Activated CD4-positive, alpha-beta memory T cell treated with anti-CD3 and anti-CD28 coated beads for 36 hours (primary cell): ENCODE results near the gene SHROOM4. TPM values are rescaled to one million over a fixed set of nuclear protein-coding genes. Genes with fewer than 3 reads are reported as not detected.

Experiments used
- CTCF ChIA-PET: fragments of 350-600 bp; sonication (Branson Sonifier 250); formaldehyde crosslinking; loops from one replicate; lab custom pipeline; 2021; ENCODE audit warnings: antibody characterized with exemption, inconsistent platforms; lab: Charles Lee
- POLR2A ChIA-PET: fragments of 350-600 bp; sonication (Branson Sonifier 250); formaldehyde crosslinking; loops from one replicate; lab custom pipeline; 2021; ENCODE audit warnings: antibody characterized with exemption; lab: Charles Lee
- DNase-seq: peaks from one replicate; pipeline ENCODE4 v3.0.0-alpha.2; 2020
- H3K27ac Mint-ChIP-seq: one replicate; pipeline ENCODE4 v1.8.0; 2021; ENCODE audit warnings: mixed read lengths
- H3K27me3 Mint-ChIP-seq: one replicate; pipeline ENCODE4 v1.8.0; 2021; ENCODE audit warnings: mixed read lengths
- H3K36me3 Mint-ChIP-seq: one replicate; pipeline ENCODE4 v1.8.0; 2021; ENCODE audit warnings: mixed read lengths
- H3K4me1 Mint-ChIP-seq: one replicate; pipeline ENCODE4 v1.8.0; 2021; ENCODE audit warnings: low read depth, mixed read lengths
- H3K4me3 Mint-ChIP-seq: one replicate; pipeline ENCODE4 v1.8.0; 2021; ENCODE audit warnings: mild to moderate bottlenecking, mixed read lengths
- H3K9me3 Mint-ChIP-seq: one replicate; pipeline ENCODE4 v1.8.0; 2021; ENCODE audit warnings: mixed read lengths
- intact Hi-C: fragments of 100-400 bp; cut with micrococcal nuclease; formaldehyde crosslinking; loops from one replicate; pipeline ENCODE4 v1.15.1; 2023
- total RNA-seq, 2 experiments: library from RNA; stranded (reverse); gene quantifications; one replicate each; pipeline ENCODE4 v1.2.3, GENCODE V29; 2021

SHROOM4 gene
- total RNA-seq, 2 experiments from 2014 or later = not detected

DNA sequence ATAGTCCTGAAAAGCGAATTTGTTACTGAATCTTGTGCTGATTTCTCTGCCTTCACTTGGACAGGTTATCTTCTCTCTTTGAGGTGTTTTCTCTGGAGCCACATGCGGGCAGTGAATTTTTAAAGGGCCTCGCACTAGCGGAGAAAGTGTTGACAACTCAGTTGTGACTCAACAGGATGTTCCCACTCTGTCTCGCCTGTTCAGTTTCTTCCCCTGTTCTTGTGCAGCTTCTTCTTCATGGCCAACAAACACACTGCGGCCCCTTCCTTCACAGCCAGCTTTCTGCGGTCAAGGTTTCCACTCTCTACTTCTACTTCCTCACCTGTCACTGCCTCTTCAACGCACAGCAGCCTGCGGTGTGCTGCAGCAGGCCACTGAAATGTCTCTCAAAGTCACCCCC lies 1.1 kb upstream of the SHROOM4 start:
- Mint-ChIP-seq H3K27ac (no peak overlapping the region), H3K4me1 (no peaks in the 10 kb centered on the region), H3K36me3 (no peaks in the 10 kb centered on the region), H3K27me3 (peaks cover 20% of the 10 kb centered on the region), H3K9me3 (no peaks in the 10 kb centered on the region), H3K4me3 (no peak overlapping the region)
- CTCF ChIA-PET = interaction anchor here (0.7 kb wide), 1 partner anchor 92 kb away, joined by 3 read pairs; no protein-coding TSS in a partner anchor
- intact Hi-C loops = no loop called here
- no peak for DNase-seq
- POLR2A ChIA-PET = no interaction called here

- no peak for DNase-seq
- H3K36me3 Mint-ChIP-seq = no peaks in the 10 kb centered on the region
- no peak overlapping the region for H3K4me3 Mint-ChIP-seq
- ChIA-PET POLR2A (no interaction called here), CTCF (interaction anchor here (0.7 kb wide), 1 partner anchor 92 kb away, joined by 3 read pairs; no protein-coding TSS in a partner anchor)
- intact Hi-C loops = no loop called here
- no peaks in the 10 kb centered on the region for H3K4me1 Mint-ChIP-seq
- no peak overlapping the region for H3K27ac Mint-ChIP-seq
- no peaks in the 10 kb centered on the region for H3K9me3 Mint-ChIP-seq
- peaks cover 21% of the 10 kb centered on the region for H3K27me3 Mint-ChIP-seq
Observed at GRCh38 chrX:50814701-50815100, 707 bp upstream of the SHROOM4 start.

- Mint-ChIP-seq H3K4me3 (no peak overlapping the region), H3K9me3 (no peaks in the 10 kb centered on the region), H3K27ac (no peak overlapping the region), H3K36me3 (no peaks in the 10 kb centered on the region), H3K27me3 (peaks cover 21% of the 10 kb centered on the region), H3K4me1 (no peaks in the 10 kb centered on the region)
- ChIA-PET CTCF (no interaction called here), POLR2A (no interaction called here)
- intact Hi-C loops = no loop called here
- no peak for DNase-seq
Observed at GRCh38 chrX:50812995-50813842, 775 bp downstream of the SHROOM4 start.

- no peaks in the 10 kb centered on the region for H3K4me1 Mint-ChIP-seq
- no peaks in the 10 kb centered on the region for H3K9me3 Mint-ChIP-seq
- DNase-seq = no peak
- POLR2A ChIA-PET = no interaction called here
- H3K27me3 Mint-ChIP-seq = peaks cover 5% of the 10 kb centered on the region
- CTCF ChIA-PET = interaction anchor here (0.9 kb wide), 1 partner anchor 98 kb away, joined by 3 read pairs; no protein-coding TSS in a partner anchor
- intact Hi-C loops = no loop called here
- H3K4me3 Mint-ChIP-seq = no peak overlapping the region
- no peak overlapping the region for H3K27ac Mint-ChIP-seq
- no peaks in the 10 kb centered on the region for H3K36me3 Mint-ChIP-seq
Observed at GRCh38 chrX:50805276-50805675, 8.7 kb downstream of the SHROOM4 start.

DNA sequence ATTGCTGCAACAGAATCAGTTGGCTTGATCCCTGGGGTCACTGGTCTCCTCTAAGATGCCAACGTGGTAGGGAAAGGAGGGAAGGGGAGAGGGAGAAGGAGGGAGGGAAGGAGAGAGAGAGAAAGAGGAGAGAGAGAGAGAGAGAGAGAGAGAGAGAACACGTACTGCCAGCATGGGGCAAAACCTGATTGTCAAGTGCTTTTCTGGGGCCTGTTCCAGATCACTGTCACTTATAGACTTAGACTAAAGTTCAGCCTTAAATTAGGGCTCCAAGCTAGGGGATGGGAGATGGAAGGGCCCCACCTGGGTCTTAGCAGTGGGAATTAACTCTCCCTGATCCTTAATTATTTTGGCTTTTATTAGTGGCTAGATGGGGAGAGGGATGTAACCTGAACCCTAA lies 12.9 kb downstream of the SHROOM4 start:
- intact Hi-C loops = no loop called here
- ChIA-PET CTCF (no interaction called here), POLR2A (no interaction called here)
- H3K36me3 Mint-ChIP-seq = no peaks in the 10 kb centered on the region
- no peak for DNase-seq
- H3K27me3 Mint-ChIP-seq = peaks cover 2% of the 10 kb centered on the region
- H3K4me3 Mint-ChIP-seq = no peak overlapping the region
- H3K27ac Mint-ChIP-seq = no peak overlapping the region
- H3K9me3 Mint-ChIP-seq = no peaks in the 10 kb centered on the region
- no peaks in the 10 kb centered on the region for H3K4me1 Mint-ChIP-seq

GRCh38 chrX:50799531-50799961 lies 14.4 kb downstream of the SHROOM4 start:
- no peak overlapping the region for H3K4me3 Mint-ChIP-seq
- no peak for DNase-seq
- no peaks in the 10 kb centered on the region for H3K9me3 Mint-ChIP-seq
- intact Hi-C loops = no loop called here
- H3K36me3 Mint-ChIP-seq = no peaks in the 10 kb centered on the region
- ChIA-PET CTCF (no interaction called here), POLR2A (no interaction called here)
- H3K27me3 Mint-ChIP-seq = no peaks in the 10 kb centered on the region
- H3K4me1 Mint-ChIP-seq = no peaks in the 10 kb centered on the region
- no peak overlapping the region for H3K27ac Mint-ChIP-seq

DNA sequence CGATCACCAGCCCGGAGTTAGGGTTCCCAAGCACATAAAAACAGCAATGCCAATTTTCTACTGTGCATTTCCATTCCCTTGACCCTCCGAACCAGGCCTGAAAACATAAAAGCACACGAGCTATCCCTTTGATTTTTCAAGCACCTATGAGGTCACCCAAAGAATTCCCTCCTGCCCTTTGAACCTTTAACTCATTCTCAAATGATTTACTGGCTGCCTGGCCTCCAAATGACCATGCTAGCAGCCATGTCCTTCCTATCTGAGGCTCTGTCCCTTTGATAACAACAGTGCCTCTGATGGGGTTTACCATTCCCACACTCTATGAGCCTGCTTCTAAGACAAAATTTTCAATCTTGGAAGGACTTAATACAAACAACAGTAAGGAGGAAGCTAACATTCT lies 15.2 kb downstream of the SHROOM4 start:
- H3K9me3 Mint-ChIP-seq = no peaks in the 10 kb centered on the region
- H3K4me3 Mint-ChIP-seq = no peak overlapping the region
- no peaks in the 10 kb centered on the region for H3K4me1 Mint-ChIP-seq
- ChIA-PET CTCF (no interaction called here), POLR2A (no interaction called here)
- H3K27ac Mint-ChIP-seq = no peak overlapping the region
- no peak for DNase-seq
- H3K27me3 Mint-ChIP-seq = no peaks in the 10 kb centered on the region
- intact Hi-C loops = no loop called here
- no peaks in the 10 kb centered on the region for H3K36me3 Mint-ChIP-seq

- ChIA-PET CTCF (no interaction called here), POLR2A (no interaction called here)
- no peak for DNase-seq
- Mint-ChIP-seq H3K27me3 (peaks cover 5% of the 10 kb centered on the region), H3K4me1 (no peaks in the 10 kb centered on the region), H3K36me3 (peaks cover 1% of the 10 kb centered on the region), H3K27ac (no peak overlapping the region), H3K9me3 (peaks cover 8% of the 10 kb centered on the region), H3K4me3 (no peak overlapping the region)
- intact Hi-C loops = no loop called here
Observed at GRCh38 chrX:50787099-50787498, 26.9 kb downstream of the SHROOM4 start.

- H3K27me3 Mint-ChIP-seq = peaks cover 7% of the 10 kb centered on the region
- intact Hi-C loops = no loop called here
- H3K9me3 Mint-ChIP-seq = no peaks in the 10 kb centered on the region
- no peak overlapping the region for H3K4me3 Mint-ChIP-seq
- POLR2A ChIA-PET = no interaction called here
- CTCF ChIA-PET = no interaction called here
- no peak overlapping the region for H3K27ac Mint-ChIP-seq
- no peak for DNase-seq
- H3K36me3 Mint-ChIP-seq = no peaks in the 10 kb centered on the region
- no peaks in the 10 kb centered on the region for H3K4me1 Mint-ChIP-seq
Observed at GRCh38 chrX:50780144-50780543, 33.9 kb downstream of the SHROOM4 start.

DNA sequence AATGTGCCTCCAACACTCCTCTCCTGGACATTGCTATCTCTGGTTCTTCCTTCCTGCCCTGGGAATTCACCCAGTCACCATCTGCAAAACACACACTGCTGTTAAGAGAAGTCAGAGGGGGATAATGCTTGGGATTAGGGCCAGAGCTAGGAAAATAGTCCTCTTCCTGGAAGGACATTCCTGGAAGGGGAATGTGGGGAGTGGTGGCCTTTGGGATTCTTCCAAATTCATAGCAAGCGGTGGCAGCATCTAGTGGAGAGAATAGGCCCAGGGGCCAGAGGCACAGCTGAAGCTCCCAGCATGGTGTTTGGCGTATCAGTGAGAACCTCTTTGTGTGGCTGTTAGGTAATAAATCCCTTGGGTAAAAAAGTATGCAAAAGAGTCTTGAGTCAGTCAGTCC lies 34.3 kb downstream of the SHROOM4 start:
- H3K9me3 Mint-ChIP-seq = no peaks in the 10 kb centered on the region
- peaks cover 7% of the 10 kb centered on the region for H3K27me3 Mint-ChIP-seq
- no peak for DNase-seq
- no peak overlapping the region for H3K27ac Mint-ChIP-seq
- no peaks in the 10 kb centered on the region for H3K36me3 Mint-ChIP-seq
- intact Hi-C loops = no loop called here
- POLR2A ChIA-PET = no interaction called here
- CTCF ChIA-PET = no interaction called here
- no peaks in the 10 kb centered on the region for H3K4me1 Mint-ChIP-seq
- H3K4me3 Mint-ChIP-seq = no peak overlapping the region

DNA sequence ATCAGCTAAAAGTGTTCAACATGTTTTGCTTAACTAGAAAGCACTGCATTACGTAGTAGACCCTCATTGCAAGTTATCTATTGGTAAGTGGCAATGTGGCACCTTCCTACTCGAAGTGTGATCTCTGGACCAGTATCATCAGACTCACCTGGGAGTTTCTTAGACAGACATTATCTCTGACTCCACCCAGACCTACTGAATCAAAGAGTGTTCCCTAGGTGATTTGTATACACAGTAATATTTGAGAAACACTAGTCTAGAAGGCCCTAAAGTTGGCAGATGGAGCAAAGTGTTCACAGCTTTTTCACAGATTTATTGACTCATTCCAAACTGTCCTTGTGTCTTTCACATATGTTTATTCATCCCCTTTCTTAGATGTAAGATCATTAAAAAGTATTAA lies 35.7 kb downstream of the SHROOM4 start:
- H3K27ac Mint-ChIP-seq = no peak overlapping the region
- no peak for DNase-seq
- no peaks in the 10 kb centered on the region for H3K36me3 Mint-ChIP-seq
- CTCF ChIA-PET = no interaction called here
- no peaks in the 10 kb centered on the region for H3K4me1 Mint-ChIP-seq
- peaks cover 7% of the 10 kb centered on the region for H3K27me3 Mint-ChIP-seq
- intact Hi-C loops = no loop called here
- POLR2A ChIA-PET = no interaction called here
- no peak overlapping the region for H3K4me3 Mint-ChIP-seq
- H3K9me3 Mint-ChIP-seq = no peaks in the 10 kb centered on the region

DNA sequence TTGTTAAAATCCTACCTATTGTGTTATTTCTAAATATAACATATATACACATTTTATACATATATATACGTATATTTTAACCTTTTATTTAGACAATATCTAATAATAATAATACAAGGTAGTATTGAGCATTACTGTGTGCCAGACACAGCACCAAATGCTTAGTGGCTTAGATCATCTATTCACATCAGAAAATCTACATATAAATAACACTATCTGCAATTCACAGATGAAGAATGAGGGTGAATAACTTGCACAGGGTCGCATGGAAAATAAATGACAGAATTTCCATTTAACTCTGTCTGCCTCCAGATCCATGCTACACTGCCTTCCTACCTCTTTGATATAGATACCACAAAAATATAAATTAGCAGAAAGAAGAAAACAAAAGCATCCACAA lies 37.7 kb downstream of the SHROOM4 start:
- DNase-seq = no peak
- Mint-ChIP-seq H3K4me1 (no peaks in the 10 kb centered on the region), H3K9me3 (no peaks in the 10 kb centered on the region), H3K36me3 (no peaks in the 10 kb centered on the region), H3K27me3 (no peaks in the 10 kb centered on the region), H3K27ac (no peak overlapping the region), H3K4me3 (no peak overlapping the region)
- ChIA-PET CTCF (no interaction called here), POLR2A (no interaction called here)
- intact Hi-C loops = no loop called here

DNA sequence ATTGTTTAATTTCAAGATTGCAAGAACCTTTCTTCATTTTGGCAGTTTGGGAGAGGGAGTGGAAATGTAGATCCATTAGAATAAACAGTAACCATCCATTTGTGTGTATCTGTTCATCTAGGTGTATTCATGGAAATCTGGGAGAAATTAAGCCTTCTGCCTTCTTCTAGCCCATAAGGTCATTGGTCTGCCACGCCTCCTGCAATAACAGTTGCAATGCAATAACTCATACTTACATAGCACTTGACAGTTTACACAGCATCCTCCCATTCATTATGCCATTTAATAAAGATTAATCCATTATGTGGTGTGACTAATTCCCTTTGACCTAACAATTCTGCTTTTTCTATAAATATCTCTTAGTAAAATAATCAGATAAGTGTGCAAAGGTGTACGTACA lies 42.6 kb downstream of the SHROOM4 start:
- Mint-ChIP-seq H3K27ac (no peak overlapping the region), H3K27me3 (no peaks in the 10 kb centered on the region), H3K36me3 (no peaks in the 10 kb centered on the region), H3K9me3 (no peaks in the 10 kb centered on the region), H3K4me1 (no peaks in the 10 kb centered on the region), H3K4me3 (no peak overlapping the region)
- intact Hi-C loops = no loop called here
- no peak for DNase-seq
- POLR2A ChIA-PET = no interaction called here
- CTCF ChIA-PET = no interaction called here
